Trophoblast cell (in vitro differentiated cells and primary cell): ENCODE data around the gene SLC32A1.
A peak's percentile ranks its signal among the peaks of the same experiment; 100 is the strongest.

Experiments
- DNase-seq, 2 donors: peaks; one replicate each; pipeline ENCODE4 v3.0.0-alpha.2; 2016
- H2AFZ ChIP-seq: 2 replicates; pipeline ENCODE4 v1.6.1; 2013; ENCODE audit warnings: low read length, moderate library complexity, mild to moderate bottlenecking; ENCODE audit not compliant: insufficient read depth, poor library complexity
- H2AK5ac ChIP-seq: 2 replicates; pipeline ENCODE4 v1.6.1; 2013; ENCODE audit warnings: mild to moderate bottlenecking, low read length
- H2BK120ac ChIP-seq: 2 replicates; pipeline ENCODE4 v1.6.1; 2013; ENCODE audit warnings: low read length, mild to moderate bottlenecking, moderate library complexity; ENCODE audit not compliant: insufficient read depth, poor library complexity
- H2BK12ac ChIP-seq: 2 replicates; pipeline ENCODE4 v1.6.1; 2013; ENCODE audit warnings: mild to moderate bottlenecking, low read length, moderate library complexity
- H2BK5ac ChIP-seq: 2 replicates; pipeline ENCODE4 v1.6.1; 2013; ENCODE audit warnings: low read length, low read depth, moderate library complexity, mild to moderate bottlenecking; ENCODE audit not compliant: poor library complexity
- H3K14ac ChIP-seq: 2 replicates; pipeline ENCODE4 v1.6.1; 2013; ENCODE audit warnings: mild to moderate bottlenecking, low read length
- H3K18ac ChIP-seq: 2 replicates; pipeline ENCODE4 v1.6.1; 2013; ENCODE audit warnings: mild to moderate bottlenecking, low read length
- H3K23ac ChIP-seq: 2 replicates; pipeline ENCODE4 v1.6.1; 2013; ENCODE audit warnings: low read length
- H3K27ac ChIP-seq: 2 replicates; pipeline ENCODE4 v1.5.1; 2013; ENCODE audit warnings: low read depth, mild to moderate bottlenecking, inconsistent platforms, low read length, moderate library complexity
- H3K27me3 ChIP-seq: 2 replicates; pipeline ENCODE4 v1.6.1; 2013; ENCODE audit warnings: inconsistent platforms, mild to moderate bottlenecking, low read length, moderate library complexity; ENCODE audit not compliant: insufficient read depth
- H3K36me3 ChIP-seq, 2 experiments: 1 replicate in 1 of 2; 2 replicates in 1 of 2; pipeline ENCODE4 v1.6.1; 2013; ENCODE audit warnings: low read length in 2 of 2, mild to moderate bottlenecking in 2 of 2, moderate library complexity in 1 of 2; ENCODE audit not compliant: insufficient read depth in 2 of 2, control insufficient read depth in 1 of 2
- H3K4ac ChIP-seq: 2 replicates; pipeline ENCODE4 v1.6.1; 2013; ENCODE audit warnings: low read depth, mild to moderate bottlenecking, low read length, moderate library complexity
- H3K4me1 ChIP-seq, 2 experiments: 1 replicate in 1 of 2; 2 replicates in 1 of 2; pipeline ENCODE4 v1.6.1; 2013; ENCODE audit warnings: low read length in 2 of 2, mild to moderate bottlenecking in 2 of 2, moderate library complexity in 1 of 2; ENCODE audit not compliant: insufficient read depth in 2 of 2, control insufficient read depth in 1 of 2
- H3K4me2 ChIP-seq: 2 replicates; pipeline ENCODE4 v1.6.1; 2013; ENCODE audit warnings: inconsistent platforms, mild to moderate bottlenecking, low read length, moderate library complexity
- H3K4me3 ChIP-seq: 2 replicates; pipeline ENCODE4 v1.5.1; 2013; ENCODE audit warnings: mild to moderate bottlenecking, low read depth, low read length, inconsistent platforms
- H3K79me1 ChIP-seq: one replicate; pipeline ENCODE4 v1.6.1; 2013; ENCODE audit warnings: low read length
- H3K79me2 ChIP-seq: 2 replicates; pipeline ENCODE4 v1.6.1; 2013; ENCODE audit warnings: low read length, mild to moderate bottlenecking; ENCODE audit not compliant: control insufficient read depth, insufficient read depth, poor library complexity
- H3K9ac ChIP-seq: 2 replicates; pipeline ENCODE4 v1.6.1; 2013; ENCODE audit warnings: mild to moderate bottlenecking, low read length
- H3K9me3 ChIP-seq: 2 replicates; pipeline ENCODE4 v1.6.1; 2013; ENCODE audit warnings: low read depth, mild to moderate bottlenecking, control low read depth, inconsistent platforms, low read length; ENCODE audit not compliant: insufficient read depth
- H4K12ac ChIP-seq: 2 replicates; pipeline ENCODE4 v1.6.1; 2013; ENCODE audit warnings: low read depth, mild to moderate bottlenecking, low read length, moderate library complexity
- H4K8ac ChIP-seq: 2 replicates; pipeline ENCODE4 v1.6.1; 2013; ENCODE audit warnings: low read depth, mild to moderate bottlenecking, low read length, moderate library complexity
- H4K91ac ChIP-seq: one replicate; pipeline ENCODE4 v1.6.1; 2013; ENCODE audit warnings: low read depth, mild to moderate bottlenecking, low read length, moderate library complexity
- WGBS: extraction: QIAGEN DNeasy Blood & Tissue Kit; methylation state at CpG from one replicate; pipeline ENCODE4 v1.1.7; 2013; ENCODE audit warnings: missing lambda C conversion rate; ENCODE audit not compliant: insufficient read length, insufficient coverage; ENCODE audit errors: extremely low coverage; 5-methylcytosine and 5-hydroxymethylcytosine counted together

SLC32A1 gene

DNA sequence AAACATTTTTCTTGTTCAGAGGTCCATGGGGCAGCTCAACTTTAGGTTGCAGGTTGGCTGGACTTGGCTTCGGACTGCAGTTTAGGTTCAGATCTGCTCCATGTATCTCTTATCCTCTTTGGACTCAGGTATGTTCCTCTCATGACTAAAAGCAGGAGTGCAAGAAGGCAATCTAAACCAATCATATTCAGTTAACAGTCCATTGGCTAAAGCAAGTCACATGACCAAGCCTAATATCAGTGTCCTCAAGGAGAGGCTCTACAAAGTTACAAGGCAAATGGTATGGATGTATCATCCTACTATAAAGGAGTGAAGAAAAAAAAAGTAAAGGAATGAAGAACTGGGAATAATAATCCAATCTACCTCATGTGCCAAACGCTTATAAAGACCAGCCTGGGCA is 21.5 kb downstream of the SLC32A1 start:
- Histone ChIP-seq H4K12ac (no peak overlapping the region), H3K79me2 (peaks cover 3% of the 10 kb centered on the region), H3K4me2 (no peak overlapping the region), H2BK12ac (no peak overlapping the region), H3K14ac (no peak overlapping the region), H2BK5ac (no peak overlapping the region), H4K91ac (no peak overlapping the region), H3K79me1 (peaks cover 7% of the 10 kb centered on the region), H2AFZ (no peak overlapping the region), H3K4me1 (peaks cover 3 to 7% of the 10 kb centered on the region in 2 experiments), H3K9ac (no peak overlapping the region), H3K4ac (no peak overlapping the region), H3K18ac (no peak overlapping the region), H3K27ac (no peak overlapping the region), H4K8ac (no peak overlapping the region), H3K9me3 (peaks cover 1% of the 10 kb centered on the region), H3K23ac (no peak overlapping the region), H2BK120ac (no peak overlapping the region), H2AK5ac (no peak overlapping the region), H3K36me3 (no peaks in the 10 kb centered on the region), H3K27me3 (no peaks in the 10 kb centered on the region), H3K4me3 (no peak overlapping the region)
- no CpG with 5 or more reads among the region's 2 CpGs for WGBS
- DNase-seq, result no peak

DNA sequence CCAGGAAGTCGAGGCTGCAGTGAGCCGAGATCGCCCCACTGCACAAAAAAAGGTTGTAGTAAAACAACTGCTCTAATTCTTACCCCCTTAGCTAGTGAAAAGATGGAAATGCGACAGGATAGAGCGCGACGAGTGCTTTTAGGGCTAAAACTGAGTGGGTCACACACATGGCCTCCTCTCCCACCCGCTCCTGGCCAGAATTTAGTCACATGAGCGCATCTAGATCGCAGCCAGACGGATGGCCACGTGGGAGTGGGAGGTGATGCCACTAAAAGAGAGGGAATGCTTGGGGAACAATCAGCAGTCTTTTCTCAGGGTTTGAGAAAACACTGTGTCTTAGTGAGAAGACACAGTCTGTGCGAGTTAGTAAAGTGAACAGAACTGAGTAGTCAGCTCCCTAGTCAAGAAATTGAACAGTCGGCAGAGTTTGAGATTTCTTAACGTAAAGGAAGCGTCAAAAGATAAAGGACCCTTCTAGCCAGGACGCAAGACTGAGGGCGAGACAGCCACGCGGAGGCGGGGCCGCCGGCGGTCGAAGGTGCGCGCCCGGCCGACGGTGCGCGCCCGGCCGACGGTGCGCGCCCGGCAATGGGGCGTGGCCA is 23.3 kb downstream of the SLC32A1 start:
- no peak overlapping the region for H3K27ac ChIP-seq
- no peak overlapping the region for H3K4me3 ChIP-seq
- H3K18ac ChIP-seq, result no peak overlapping the region
- H3K9me3 ChIP-seq, result peaks cover 1% of the 10 kb centered on the region
- H2BK120ac ChIP-seq, result no peak overlapping the region
- H3K4me1 ChIP-seq, result peaks cover 3 to 7% of the 10 kb centered on the region in 2 experiments
- H4K8ac ChIP-seq, result peak overlapping the region; percentile 10
- H2AK5ac ChIP-seq, result no peak overlapping the region
- no peaks in the 10 kb centered on the region for H3K27me3 ChIP-seq
- WGBS, result no CpG with 5 or more reads among the region's 39 CpGs
- H3K36me3 ChIP-seq, result peaks cover 0 to 2% of the 10 kb centered on the region in 2 experiments
- H3K14ac ChIP-seq, result no peak overlapping the region
- H3K4ac ChIP-seq, result no peak overlapping the region
- no peak for DNase-seq
- no peak overlapping the region for H3K23ac ChIP-seq
- H3K9ac ChIP-seq, result no peak overlapping the region
- H2BK5ac ChIP-seq, result no peak overlapping the region
- H4K91ac ChIP-seq, result no peak overlapping the region
- no peak overlapping the region for H2BK12ac ChIP-seq
- H3K79me1 ChIP-seq, result peaks cover 7% of the 10 kb centered on the region
- peaks cover 3% of the 10 kb centered on the region for H3K79me2 ChIP-seq
- H3K4me2 ChIP-seq, result peak overlapping the region; percentile 56
- no peak overlapping the region for H4K12ac ChIP-seq
- H2AFZ ChIP-seq, result peak overlapping the region; percentile 33

DNA sequence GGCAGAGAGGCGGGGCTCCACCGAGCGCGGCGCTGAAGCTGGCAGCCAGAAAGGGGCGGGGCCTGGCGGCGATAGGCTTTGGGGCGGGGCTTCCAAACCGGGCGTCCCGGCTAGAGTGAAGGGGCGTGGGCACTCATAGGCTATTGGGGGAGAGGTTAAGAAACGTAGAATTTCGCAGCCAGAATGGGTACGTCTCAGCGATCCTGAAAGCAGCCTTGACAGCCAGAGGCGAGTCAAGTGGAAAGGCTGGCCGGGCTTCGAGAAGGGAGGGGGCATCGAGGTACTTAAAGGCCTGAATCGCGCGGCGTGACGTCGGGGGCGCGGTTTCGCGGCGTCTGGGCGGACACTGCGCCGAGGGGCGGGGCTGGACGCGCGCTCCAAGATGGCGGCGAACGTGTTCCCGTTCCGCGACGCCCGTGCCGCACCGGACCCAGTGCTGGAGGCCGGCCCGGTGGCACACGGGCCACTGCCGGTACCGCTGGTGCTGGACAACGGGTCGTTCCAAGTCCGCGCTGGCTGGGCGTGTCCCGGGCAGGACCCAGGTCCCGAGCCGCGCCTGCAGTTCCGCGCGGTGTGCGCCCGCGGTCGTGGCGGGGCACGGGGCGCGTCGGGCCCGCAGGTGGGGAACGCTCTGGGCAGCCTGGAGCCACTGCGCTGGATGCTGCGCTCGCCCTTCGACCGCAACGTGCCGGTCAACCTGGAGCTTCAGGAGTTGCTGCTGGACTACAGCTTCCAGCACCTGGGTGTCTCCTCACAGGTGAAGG is 24.0 kb downstream of the SLC32A1 start, which contains the start of gene ACTR5:
TSS of gene ACTR5 (plus strand) at position 364 of the 764 bp plus-strand sequence. CDS start at position 383, 19 bp downstream.
- H3K14ac ChIP-seq, result peak within 1 kb of the TSS; percentile 81
- peak within 1 kb of the TSS; percentile 70 for H4K91ac ChIP-seq
- H3K79me2 ChIP-seq, result peaks cover 3% of the 10 kb centered on the region
- peak within 1 kb of the TSS; percentile 89 for H2BK5ac ChIP-seq
- H3K4me1 ChIP-seq, result peaks cover 3 to 7% of the 10 kb centered on the region in 2 experiments
- H4K8ac ChIP-seq, result peak within 1 kb of the TSS; percentile 80
- no peak within 1 kb of the TSS for H2BK12ac ChIP-seq
- H3K27me3 ChIP-seq, result no peaks in the 10 kb centered on the region
- peaks cover 0 to 2% of the 10 kb centered on the region in 2 experiments for H3K36me3 ChIP-seq
- H3K79me1 ChIP-seq, result peaks cover 7% of the 10 kb centered on the region
- H2AFZ ChIP-seq, result peak within 1 kb of the TSS; percentile 58
- H3K4ac ChIP-seq, result peak within 1 kb of the TSS; percentile 8
- no CpG with 5 or more reads among the region's 84 CpGs for WGBS
- H3K23ac ChIP-seq, result no peak within 1 kb of the TSS
- H3K27ac ChIP-seq, result peak within 1 kb of the TSS; percentile 57
- H3K18ac ChIP-seq, result peak within 1 kb of the TSS; percentile 25
- H4K12ac ChIP-seq, result peak within 1 kb of the TSS; percentile 62
- DNase-seq, result peak; percentile 89 to 96
- H3K9ac ChIP-seq, result peak within 1 kb of the TSS; percentile 57
- H2BK120ac ChIP-seq, result peak within 1 kb of the TSS; percentile 35
- H3K9me3 ChIP-seq, result peaks cover 1% of the 10 kb centered on the region
- H3K4me2 ChIP-seq, result peak within 1 kb of the TSS; percentile 69
- peak within 1 kb of the TSS; percentile 92 for H3K4me3 ChIP-seq
- no peak within 1 kb of the TSS for H2AK5ac ChIP-seq

- WGBS, result no CpG with 5 or more reads among the region's 10 CpGs
- H3K4ac ChIP-seq, result no peak overlapping the region
These were observed 24.5 kb downstream of the SLC32A1 start for GRCh38 chr20:38748861-38749149.

More at GRCh38 chr20:38748861-38749149, 24.5 kb downstream of the SLC32A1 start:
- H2BK12ac ChIP-seq, result no peak overlapping the region
- H2BK120ac ChIP-seq, result no peak overlapping the region
- H3K36me3 ChIP-seq, result peaks cover 0 to 2% of the 10 kb centered on the region in 2 experiments
- peak overlapping the region; percentile 80 for H4K8ac ChIP-seq
- H3K18ac ChIP-seq, result no peak overlapping the region
- no peak overlapping the region for H2AK5ac ChIP-seq
- H3K4me1 ChIP-seq, result peaks cover 3 to 7% of the 10 kb centered on the region in 2 experiments
- no peak overlapping the region for H4K12ac ChIP-seq
- H3K4me2 ChIP-seq, result peak overlapping the region; percentile 69
- no peak for DNase-seq
- H3K9me3 ChIP-seq, result peaks cover 1% of the 10 kb centered on the region
- no peaks in the 10 kb centered on the region for H3K27me3 ChIP-seq
- H3K23ac ChIP-seq, result no peak overlapping the region
- H3K79me2 ChIP-seq, result peaks cover 3% of the 10 kb centered on the region
- peaks cover 7% of the 10 kb centered on the region for H3K79me1 ChIP-seq
- peak overlapping the region; percentile 58 for H2AFZ ChIP-seq
- H3K14ac ChIP-seq, result no peak overlapping the region
- H3K27ac ChIP-seq, result no peak overlapping the region
- peak overlapping the region; percentile 57 for H3K9ac ChIP-seq
- peak overlapping the region; percentile 52 for H4K91ac ChIP-seq
- no peak overlapping the region for H2BK5ac ChIP-seq
- H3K4me3 ChIP-seq, result peak overlapping the region; percentile 92
